ENCODE results near the gene HJV.

The HJV gene

DNA sequence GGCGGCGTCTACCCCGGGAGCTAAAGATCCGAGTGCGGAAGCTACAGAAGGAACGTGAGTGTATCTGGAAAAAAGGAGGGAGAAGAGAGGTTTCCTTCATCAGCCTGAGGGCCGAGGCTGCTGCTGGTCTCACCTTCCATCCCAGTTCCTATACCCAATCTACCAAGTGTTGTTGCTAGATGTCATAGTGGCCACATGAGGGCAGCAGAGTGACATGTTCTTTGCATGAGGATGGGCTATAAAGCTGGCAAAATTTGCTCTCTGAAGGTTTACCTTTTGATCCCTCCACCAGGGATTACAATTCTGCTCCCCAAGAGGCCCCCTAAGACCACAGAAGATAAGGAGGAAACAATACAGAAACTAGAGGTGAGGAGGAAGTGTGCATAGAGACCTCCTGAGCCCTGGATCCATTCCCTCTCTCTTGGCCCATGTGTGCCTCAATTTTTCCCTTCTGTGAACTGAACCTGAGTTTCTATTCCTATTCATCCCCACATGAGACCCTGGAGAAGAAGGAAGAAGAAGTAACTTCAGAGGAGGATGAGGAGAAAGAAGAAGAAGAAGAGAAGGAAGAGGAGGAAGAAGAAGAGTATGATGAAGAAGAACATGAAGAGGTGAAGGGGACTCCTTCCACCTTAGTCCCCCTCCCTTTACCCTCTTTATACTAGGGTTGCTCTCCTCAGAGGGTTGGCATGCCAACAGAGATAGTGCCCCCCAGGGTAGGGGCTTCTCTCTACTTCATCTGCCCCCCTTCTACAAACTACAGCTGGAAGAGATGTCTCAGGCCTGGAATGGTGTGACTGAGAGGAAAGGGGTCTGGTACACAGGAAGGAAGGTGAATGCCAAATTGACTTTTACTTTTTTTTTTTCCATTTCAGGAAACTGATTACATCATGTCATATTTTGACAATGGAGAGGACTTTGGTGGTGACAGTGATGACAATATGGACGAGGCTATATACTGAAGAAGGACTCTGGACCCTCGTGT, 43.8 kb downstream of the HJV start:
- Histone ChIP-seq H3K4me1 (ENCODE audit: control extremely low read depth in 1 of 4, control insufficient read depth in 4 of 4, insufficient read depth in 4 of 4, low read length in 3 of 4) (peaks cover 34 to 46% (median 43%) of the 10 kb centered on the region in 4 experiments), H3K4me3 (ENCODE audit: control insufficient read depth in 1 of 7, extremely low read depth in 1 of 7, insufficient read depth in 4 of 7, low read depth in 2 of 7, low read length in 6 of 7) (peak overlapping the region in 3 of 7 experiments; percentile 28 to 43 (median 31)), H3K27me3 (replicated peaks in 2 of 5; ENCODE audit: control insufficient read depth in 4 of 5, insufficient read depth in 5 of 5, low read length in 4 of 5) (no peaks in the 10 kb centered on the region), H3K27ac (ENCODE audit: insufficient read depth in 1 of 2, low read depth in 1 of 2, low read length in 2 of 2, poor library complexity in 1 of 2, severe bottlenecking in 2 of 2) (peak overlapping the region in 1 of 2 experiments; percentile 94), H3K36me3 (ENCODE audit: control insufficient read depth in 4 of 4, insufficient read depth in 4 of 4, low read length in 3 of 4) (peaks cover 0 to 6% (median 3%) of the 10 kb centered on the region in 4 experiments), H3K9me3 (ENCODE audit: control extremely low read depth in 1 of 5, control insufficient read depth in 4 of 5, insufficient read depth in 2 of 5, low read depth in 1 of 5, low read length in 4 of 5) (no peaks in the 10 kb centered on the region)
- 41% methylated on average over 5 of the region's 9 CpGs for WGBS (ENCODE audit: insufficient coverage)
- peak; percentile 87 to 93 (median 90) for DNase-seq
- CTCF ChIA-PET: interaction anchor here (0.9 to 10.6 kb wide), 20 partner anchors 8 to 131 kb away, joined by 3 to 242 read pairs (median 6); partner anchors contain the start of genes ANKRD34A, NUDT17, PIAS3 and POLR3GL
- POLR2A ChIA-PET: interaction anchor here (1.1 to 2.7 kb wide), 2 partner anchors 29 to 30 kb away, joined by 6 to 10 read pairs; no protein-coding TSS in a partner anchor

DNA sequence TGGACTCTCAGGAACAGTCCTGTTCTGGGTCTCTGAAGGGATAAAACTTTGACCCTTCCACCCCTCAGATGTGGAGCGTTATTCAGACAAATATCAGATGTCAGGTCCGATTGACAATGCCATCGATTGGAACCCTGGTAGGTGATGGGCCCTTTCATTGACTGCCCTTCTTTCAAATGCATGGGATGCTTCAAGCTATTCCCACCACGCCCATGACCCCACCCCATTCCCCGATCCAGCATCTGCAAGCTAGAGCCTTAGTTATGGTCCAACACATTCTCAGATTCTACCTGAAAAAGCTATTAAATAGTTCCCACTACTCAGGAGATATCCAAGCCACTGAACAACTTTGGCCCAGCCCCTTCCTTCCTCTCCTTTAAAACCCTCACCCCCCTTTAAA, 44.5 kb downstream of the HJV start:
- Histone ChIP-seq H3K9me3 (ENCODE audit: control extremely low read depth in 1 of 5, control insufficient read depth in 4 of 5, insufficient read depth in 2 of 5, low read depth in 1 of 5, low read length in 4 of 5) (no peaks in the 10 kb centered on the region), H3K4me1 (ENCODE audit: control extremely low read depth in 1 of 4, control insufficient read depth in 4 of 4, insufficient read depth in 4 of 4, low read length in 3 of 4) (peaks cover 34 to 43% (median 41%) of the 10 kb centered on the region in 4 experiments), H3K36me3 (ENCODE audit: control insufficient read depth in 4 of 4, insufficient read depth in 4 of 4, low read length in 3 of 4) (peaks cover 0 to 6% (median 3%) of the 10 kb centered on the region in 4 experiments), H3K27ac (ENCODE audit: insufficient read depth in 1 of 2, low read depth in 1 of 2, low read length in 2 of 2, poor library complexity in 1 of 2, severe bottlenecking in 2 of 2) (no peak overlapping the region), H3K4me3 (ENCODE audit: control insufficient read depth in 1 of 7, extremely low read depth in 1 of 7, insufficient read depth in 4 of 7, low read depth in 2 of 7, low read length in 6 of 7) (peak overlapping the region in 1 of 7 experiments; percentile 43), H3K27me3 (replicated peaks in 2 of 5; ENCODE audit: control insufficient read depth in 4 of 5, insufficient read depth in 5 of 5, low read length in 4 of 5) (no peaks in the 10 kb centered on the region)
- POLR2A ChIA-PET: interaction anchor here (1.1 kb wide), 1 partner anchor 30 kb away, joined by 6 read pairs; no protein-coding TSS in a partner anchor
- WGBS (ENCODE audit: insufficient coverage): 92% methylated on average over 5 of the region's 5 CpGs
- CTCF ChIA-PET: interaction anchor here (0.9 to 10.6 kb wide), 19 partner anchors 9 to 130 kb away, joined by 3 to 242 read pairs (median 6); partner anchors contain the start of genes ANKRD34A, NUDT17, PIAS3 and POLR3GL
- DNase-seq: no peak

DNA sequence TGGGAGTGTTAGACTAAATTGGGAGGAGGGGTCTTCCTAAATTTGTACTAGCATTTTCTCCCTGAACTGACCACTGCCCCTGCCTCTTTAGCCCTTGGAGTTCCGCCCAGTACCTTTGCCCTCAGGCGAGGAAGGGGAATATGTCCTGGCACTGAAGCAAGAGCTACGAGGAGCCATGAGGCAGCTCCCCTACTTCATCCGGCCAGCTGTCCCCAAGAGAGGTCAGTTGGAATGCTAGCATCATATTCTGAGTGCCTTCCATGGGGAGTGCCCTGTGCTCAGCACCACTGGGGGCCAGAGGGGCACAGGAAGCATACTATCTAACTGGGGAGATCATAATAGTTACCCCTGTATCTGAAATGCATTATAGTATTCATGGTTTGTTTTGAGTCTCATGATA, 46.3 kb downstream of the HJV start:
- no peak for DNase-seq
- no peaks in the 10 kb centered on the region for H3K27me3 ChIP-seq (replicated peaks in 2 of 5; ENCODE audit: control insufficient read depth in 4 of 5, insufficient read depth in 5 of 5, low read length in 4 of 5)
- peaks cover 28 to 34% (median 34%) of the 10 kb centered on the region in 4 experiments for H3K4me1 ChIP-seq (ENCODE audit: control extremely low read depth in 1 of 4, control insufficient read depth in 4 of 4, insufficient read depth in 4 of 4, low read length in 3 of 4)
- H3K9me3 ChIP-seq (ENCODE audit: control extremely low read depth in 1 of 5, control insufficient read depth in 4 of 5, insufficient read depth in 2 of 5, low read depth in 1 of 5, low read length in 4 of 5): no peaks in the 10 kb centered on the region
- H3K36me3 ChIP-seq (ENCODE audit: control insufficient read depth in 4 of 4, insufficient read depth in 4 of 4, low read length in 3 of 4): peaks cover 0 to 6% (median 3%) of the 10 kb centered on the region in 4 experiments
- WGBS (ENCODE audit: insufficient coverage): 100% methylated on average over 4 of the region's 4 CpGs
- CTCF ChIA-PET: interaction anchor here (5.2 to 10.6 kb wide), 3 partner anchors 11 to 37 kb away, joined by 47 to 242 read pairs (median 126); partner anchors contain the start of genes ANKRD34A, POLR3GL and TXNIP
- no peak overlapping the region for H3K4me3 ChIP-seq (ENCODE audit: control insufficient read depth in 1 of 7, extremely low read depth in 1 of 7, insufficient read depth in 4 of 7, low read depth in 2 of 7, low read length in 6 of 7)
- POLR2A ChIA-PET: no interaction called here
- no peak overlapping the region for H3K27ac ChIP-seq (ENCODE audit: insufficient read depth in 1 of 2, low read depth in 1 of 2, low read length in 2 of 2, poor library complexity in 1 of 2, severe bottlenecking in 2 of 2)

DNA sequence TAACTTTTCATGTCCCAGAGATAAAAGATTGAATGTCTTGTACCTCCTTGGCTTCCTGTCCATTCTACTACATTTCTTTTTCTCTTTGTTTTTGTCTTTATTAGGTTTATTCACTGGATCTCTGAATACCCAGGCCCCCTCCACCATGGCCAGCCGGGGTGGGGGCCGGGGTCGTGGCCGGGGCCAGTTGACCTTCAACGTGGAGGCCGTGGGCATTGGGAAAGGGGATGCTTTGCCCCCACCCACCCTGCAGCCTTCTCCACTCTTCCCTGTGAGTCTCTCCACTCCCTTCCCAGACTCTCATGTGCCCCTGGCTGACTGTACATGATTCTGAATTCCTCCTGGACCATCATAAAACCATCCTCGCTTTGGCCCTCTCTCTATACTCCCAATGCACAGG, 46.8 kb downstream of the HJV start:
- ChIA-PET POLR2A (no interaction called here), CTCF (interaction anchor here (5.2 to 10.6 kb wide), 3 partner anchors 11 to 38 kb away, joined by 47 to 242 read pairs (median 126); partner anchors contain the start of genes ANKRD34A, POLR3GL and TXNIP)
- H3K36me3 ChIP-seq (ENCODE audit: control insufficient read depth in 4 of 4, insufficient read depth in 4 of 4, low read length in 3 of 4): peaks cover 0 to 6% (median 3%) of the 10 kb centered on the region in 4 experiments
- no peak overlapping the region for H3K27ac ChIP-seq (ENCODE audit: insufficient read depth in 1 of 2, low read depth in 1 of 2, low read length in 2 of 2, poor library complexity in 1 of 2, severe bottlenecking in 2 of 2)
- H3K27me3 ChIP-seq (replicated peaks in 2 of 5; ENCODE audit: control insufficient read depth in 4 of 5, insufficient read depth in 5 of 5, low read length in 4 of 5): no peaks in the 10 kb centered on the region
- WGBS (ENCODE audit: insufficient coverage): 93% methylated on average over 7 of the region's 7 CpGs
- no peak for DNase-seq
- no peaks in the 10 kb centered on the region for H3K9me3 ChIP-seq (ENCODE audit: control extremely low read depth in 1 of 5, control insufficient read depth in 4 of 5, insufficient read depth in 2 of 5, low read depth in 1 of 5, low read length in 4 of 5)
- H3K4me3 ChIP-seq (ENCODE audit: control insufficient read depth in 1 of 7, extremely low read depth in 1 of 7, insufficient read depth in 4 of 7, low read depth in 2 of 7, low read length in 6 of 7): no peak overlapping the region
- H3K4me1 ChIP-seq (ENCODE audit: control extremely low read depth in 1 of 4, control insufficient read depth in 4 of 4, insufficient read depth in 4 of 4, low read length in 3 of 4): peaks cover 23 to 30% (median 29%) of the 10 kb centered on the region in 4 experiments

DNA sequence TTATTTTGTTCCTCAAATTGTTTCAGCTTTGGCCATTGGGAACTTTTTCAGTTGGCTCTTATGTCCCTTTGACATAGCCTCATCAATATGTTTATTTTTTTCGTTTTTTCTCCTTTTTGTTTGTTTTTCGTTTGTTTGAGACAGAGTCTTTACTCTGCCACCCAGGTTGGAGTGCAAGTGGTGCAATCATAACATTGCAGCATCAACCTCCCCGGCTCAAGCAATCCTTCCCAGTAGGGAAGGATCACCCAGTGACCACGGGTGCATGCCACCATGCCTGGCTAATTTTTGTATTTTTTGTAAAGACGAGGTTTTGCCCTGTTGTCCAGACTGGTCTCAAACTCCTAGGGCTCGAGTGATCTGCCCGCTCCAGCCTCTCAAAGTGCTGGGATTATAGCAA, 49.0 kb downstream of the HJV start:
- ChIA-PET POLR2A (no interaction called here), CTCF (interaction anchor here (1.3 to 1.4 kb wide), 2 partner anchors 9 to 39 kb away, joined by 3 to 5 read pairs; no protein-coding TSS in a partner anchor)
- Histone ChIP-seq H3K27ac (ENCODE audit: insufficient read depth in 1 of 2, low read depth in 1 of 2, low read length in 2 of 2, poor library complexity in 1 of 2, severe bottlenecking in 2 of 2) (no peak overlapping the region), H3K4me3 (ENCODE audit: control insufficient read depth in 1 of 7, extremely low read depth in 1 of 7, insufficient read depth in 4 of 7, low read depth in 2 of 7, low read length in 6 of 7) (no peak overlapping the region), H3K4me1 (ENCODE audit: control extremely low read depth in 1 of 4, control insufficient read depth in 4 of 4, insufficient read depth in 4 of 4, low read length in 3 of 4) (peaks cover 5 to 8% (median 8%) of the 10 kb centered on the region in 4 experiments), H3K27me3 (replicated peaks in 2 of 5; ENCODE audit: control insufficient read depth in 4 of 5, insufficient read depth in 5 of 5, low read length in 4 of 5) (no peaks in the 10 kb centered on the region), H3K36me3 (ENCODE audit: control insufficient read depth in 4 of 4, insufficient read depth in 4 of 4, low read length in 3 of 4) (peaks cover 0 to 4% (median 3%) of the 10 kb centered on the region in 4 experiments), H3K9me3 (ENCODE audit: control extremely low read depth in 1 of 5, control insufficient read depth in 4 of 5, insufficient read depth in 2 of 5, low read depth in 1 of 5, low read length in 4 of 5) (no peaks in the 10 kb centered on the region)
- DNase-seq: no peak
- WGBS (ENCODE audit: insufficient coverage): 92% methylated on average over 7 of the region's 7 CpGs
